ENCODE results near the gene GALNTL6.
"Not testable (repeated sequence)": the region's sequence is repeated elsewhere in the genome, so short reads cannot be mapped to it uniquely, and the experiment has no call there.

DNA sequence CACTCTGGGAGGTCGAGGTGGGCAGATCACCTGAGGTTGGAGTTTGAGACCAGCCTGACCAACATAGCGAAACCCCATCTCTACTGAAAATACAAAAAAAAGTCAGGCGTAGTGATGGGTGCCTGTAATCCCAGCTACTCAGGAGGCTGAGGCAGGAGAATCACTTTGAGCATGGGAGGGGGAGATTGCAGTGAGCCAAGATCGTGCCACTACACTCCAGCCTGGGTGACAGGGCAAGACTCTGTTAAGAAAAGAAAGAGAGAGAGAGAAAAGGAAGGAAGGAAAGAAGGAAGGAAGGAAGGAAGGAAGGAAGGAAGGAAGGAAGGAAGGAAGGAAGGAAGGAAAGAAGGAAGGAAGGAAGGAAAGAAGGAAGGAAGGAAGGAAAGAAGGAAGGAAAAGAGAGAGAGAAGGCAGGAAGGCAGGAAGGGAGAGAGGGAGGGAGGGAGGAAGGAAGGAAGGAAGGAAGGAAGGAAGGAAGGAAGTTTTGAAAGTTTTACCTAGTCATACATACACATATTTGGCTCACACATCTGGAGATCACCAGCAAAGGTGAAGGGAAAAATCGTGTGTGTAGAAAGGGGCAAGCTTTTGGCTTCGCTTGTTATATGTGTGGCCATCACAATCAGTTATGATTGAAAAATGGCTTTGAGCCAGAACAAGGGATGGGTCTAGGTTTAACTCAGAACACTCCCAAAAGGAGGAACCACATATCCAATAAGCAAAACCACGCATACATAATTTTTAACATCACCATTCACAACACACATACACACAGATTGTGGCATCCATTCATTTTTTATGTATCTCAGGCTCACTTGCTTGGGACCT lies 1208.8 kb downstream of the GALNTL6 start:
- not testable (repeated sequence) for TF ChIP-seq POLR2AphosphoS5 (IDR thresholded peaks at IDR 0.05; ENCODE audit: low read depth, low read length); POLR2A (IDR thresholded peaks at IDR 0.05; ENCODE audit: low read depth, low read length); PAX5 (IDR thresholded peaks at IDR 0.05; ENCODE audit: insufficient read depth, low read length, severe bottlenecking)
